C4-2B (cell line): ENCODE data around the gene SGSM1.

Source experiments
- ZFX ChIP-seq: fragments of 450-650 bp; IDR thresholded peaks from 2 replicates; pipeline ENCODE4 v1.6.1; 2017
- TF ChIP-seq, protein P1 (sequence below): fragments of 450-650 bp; conservative IDR thresholded peaks from 2 replicates; pipeline ENCODE4 v1.5.1; 2017; ENCODE audit warnings: mild to moderate bottlenecking

DNA sequence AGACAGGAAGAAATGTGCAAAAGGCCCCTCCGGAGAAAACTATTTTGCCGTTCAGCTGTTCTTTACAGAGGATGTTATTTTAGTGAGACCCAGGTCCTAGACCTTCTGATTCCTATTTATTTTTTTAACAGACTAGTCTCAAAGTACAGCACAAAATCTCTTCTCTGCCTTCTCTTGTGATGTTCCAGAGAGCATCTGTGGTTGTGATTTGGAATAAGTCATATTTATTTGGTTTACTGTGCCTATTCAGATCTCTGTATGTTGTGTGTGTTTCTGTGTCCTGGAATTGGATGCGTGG is 120.4 kb downstream of the SGSM1 start:
- TF ChIP-seq, protein P1, sequence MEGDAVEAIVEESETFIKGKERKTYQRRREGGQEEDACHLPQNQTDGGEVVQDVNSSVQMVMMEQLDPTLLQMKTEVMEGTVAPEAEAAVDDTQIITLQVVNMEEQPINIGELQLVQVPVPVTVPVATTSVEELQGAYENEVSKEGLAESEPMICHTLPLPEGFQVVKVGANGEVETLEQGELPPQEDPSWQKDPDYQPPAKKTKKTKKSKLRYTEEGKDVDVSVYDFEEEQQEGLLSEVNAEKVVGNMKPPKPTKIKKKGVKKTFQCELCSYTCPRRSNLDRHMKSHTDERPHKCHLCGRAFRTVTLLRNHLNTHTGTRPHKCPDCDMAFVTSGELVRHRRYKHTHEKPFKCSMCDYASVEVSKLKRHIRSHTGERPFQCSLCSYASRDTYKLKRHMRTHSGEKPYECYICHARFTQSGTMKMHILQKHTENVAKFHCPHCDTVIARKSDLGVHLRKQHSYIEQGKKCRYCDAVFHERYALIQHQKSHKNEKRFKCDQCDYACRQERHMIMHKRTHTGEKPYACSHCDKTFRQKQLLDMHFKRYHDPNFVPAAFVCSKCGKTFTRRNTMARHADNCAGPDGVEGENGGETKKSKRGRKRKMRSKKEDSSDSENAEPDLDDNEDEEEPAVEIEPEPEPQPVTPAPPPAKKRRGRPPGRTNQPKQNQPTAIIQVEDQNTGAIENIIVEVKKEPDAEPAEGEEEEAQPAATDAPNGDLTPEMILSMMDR = no peak
- no peak for TF ChIP-seq ZFX
